Measurements from ENCODE around the gene FAM217B.

Gene FAM217B

DNA sequence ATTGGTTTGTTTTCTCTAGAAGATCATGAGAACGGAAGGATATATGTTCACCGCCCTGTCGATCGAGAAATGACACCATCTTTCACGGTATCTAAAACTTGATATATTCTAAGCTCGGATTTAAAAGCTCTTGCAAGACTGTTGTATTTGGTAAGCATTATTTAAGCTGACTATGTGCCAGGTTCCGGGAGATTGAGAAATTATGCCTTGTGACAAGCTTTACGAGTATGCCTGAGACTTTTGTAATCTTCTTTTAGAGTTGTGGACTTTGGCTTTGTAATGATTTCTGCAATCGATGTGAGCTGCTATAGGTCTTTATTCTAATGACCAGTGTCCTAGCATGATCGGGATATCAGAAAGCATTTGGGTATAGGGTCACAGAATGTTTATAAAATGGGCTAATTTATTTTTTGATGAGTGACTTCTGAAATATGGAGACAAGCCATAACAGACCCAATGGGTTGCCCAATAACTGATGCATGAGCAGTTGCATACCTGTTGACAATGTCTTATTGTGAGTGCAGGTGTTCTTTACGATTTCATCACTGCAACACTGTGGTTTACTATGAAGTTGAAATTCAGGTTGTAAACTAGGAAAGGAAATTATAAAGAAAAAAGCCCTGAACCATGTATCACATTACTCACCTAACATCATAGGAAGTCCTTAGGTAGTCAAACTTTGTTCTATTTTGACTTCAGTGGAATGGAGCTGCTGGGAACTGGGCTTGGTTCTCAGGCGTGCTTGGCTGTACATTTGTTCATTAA lies 32.0 kb downstream of the FAM217B start:
- no peak for DNase-seq (ENCODE audit: low read depth in 1 of 2, low spot score in 1 of 2)

DNA sequence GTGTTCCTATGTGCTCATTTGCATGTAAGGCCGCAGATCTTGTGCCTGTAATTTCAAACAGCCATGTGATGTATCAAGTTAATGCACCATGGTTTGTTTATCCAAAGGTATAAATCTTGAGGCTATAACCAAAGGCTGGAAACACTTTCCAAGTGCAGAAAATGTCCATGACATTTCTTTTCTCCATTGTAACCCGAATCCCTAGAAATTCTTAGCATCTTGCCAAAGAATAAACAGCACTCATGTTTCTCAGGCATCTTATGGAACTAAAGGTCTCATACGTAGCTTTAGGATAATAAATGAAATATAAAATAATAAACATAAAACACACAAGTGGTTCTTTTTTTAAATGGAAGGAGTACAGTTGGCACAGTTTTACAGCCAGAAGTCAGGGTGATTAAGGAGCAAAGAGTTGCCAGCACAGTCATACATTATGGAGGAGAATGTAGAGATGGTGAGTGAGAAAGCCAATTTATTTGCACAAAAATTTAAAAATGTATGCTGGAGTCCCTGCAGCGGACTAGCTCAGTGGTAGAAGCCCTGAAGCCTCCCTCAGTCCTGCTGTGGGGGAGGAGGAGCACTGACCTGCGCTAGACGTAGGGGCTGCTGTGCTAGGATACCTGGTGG lies 36.1 kb downstream of the FAM217B start:
- DNase-seq (ENCODE audit: low read depth in 1 of 2, low spot score in 1 of 2): no peak

DNA sequence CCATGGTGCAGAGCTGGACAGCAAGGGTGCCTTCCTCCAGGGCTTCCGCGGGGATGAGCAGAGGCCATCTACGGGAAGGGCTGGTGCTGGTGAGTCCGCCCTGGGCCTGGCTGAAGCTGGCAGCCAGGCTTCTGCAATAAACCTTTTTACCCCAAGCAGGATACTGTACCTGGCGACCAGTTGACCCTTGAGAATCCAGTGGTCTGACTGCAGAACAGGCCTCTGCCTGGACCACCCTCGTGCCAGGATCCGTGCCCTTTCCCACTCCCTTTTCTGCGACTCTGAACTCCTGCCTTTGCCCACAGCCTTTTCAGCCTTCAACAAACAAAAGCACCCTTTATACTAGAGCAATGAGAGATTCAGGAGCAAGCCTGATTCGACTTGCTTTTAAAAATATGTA lies 36.9 kb downstream of the FAM217B start:
- DNase-seq (ENCODE audit: low read depth in 1 of 2, low spot score in 1 of 2): no peak

DNA sequence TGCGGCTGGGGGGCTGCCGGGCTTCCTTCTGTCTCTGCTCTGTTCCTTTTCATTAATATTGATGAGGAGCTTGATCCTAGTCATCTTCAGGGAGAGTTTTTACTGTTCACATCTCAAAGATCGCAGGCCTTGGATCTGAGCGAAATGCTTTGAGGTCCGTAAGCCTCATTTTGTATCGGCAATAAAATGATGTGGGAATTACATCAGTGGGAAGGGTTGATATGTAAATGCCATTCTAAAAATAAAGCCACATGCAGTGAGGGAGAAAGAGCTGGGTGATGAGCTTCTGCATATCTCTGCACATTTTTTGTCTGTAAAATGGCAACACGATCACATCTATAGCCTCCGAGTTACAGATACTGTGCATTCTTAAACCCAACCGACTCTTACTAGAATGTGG lies 42.9 kb downstream of the FAM217B start:
- DNase-seq (ENCODE audit: low read depth in 1 of 2, low spot score in 1 of 2): no peak

DNA sequence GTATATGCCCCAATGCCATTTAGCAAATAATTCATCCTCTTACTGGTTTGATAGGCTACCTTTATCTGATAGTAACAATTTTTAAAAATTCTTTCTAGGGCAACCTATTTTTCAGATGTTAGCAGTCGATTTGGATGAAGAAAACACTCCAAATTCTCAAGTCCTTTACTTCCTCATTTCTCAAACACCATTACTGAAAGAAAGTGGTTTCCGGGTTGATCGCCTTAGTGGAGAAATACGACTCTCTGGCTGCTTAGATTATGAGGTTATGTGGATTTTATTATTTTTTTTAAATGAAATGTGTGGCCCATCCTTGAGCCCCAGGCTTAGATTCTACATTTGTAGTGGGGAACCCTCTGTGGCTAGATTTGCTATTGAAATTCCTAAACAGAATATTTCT lies 44.4 kb downstream of the FAM217B start:
- no peak for DNase-seq (ENCODE audit: low read depth in 1 of 2, low spot score in 1 of 2)

DNA sequence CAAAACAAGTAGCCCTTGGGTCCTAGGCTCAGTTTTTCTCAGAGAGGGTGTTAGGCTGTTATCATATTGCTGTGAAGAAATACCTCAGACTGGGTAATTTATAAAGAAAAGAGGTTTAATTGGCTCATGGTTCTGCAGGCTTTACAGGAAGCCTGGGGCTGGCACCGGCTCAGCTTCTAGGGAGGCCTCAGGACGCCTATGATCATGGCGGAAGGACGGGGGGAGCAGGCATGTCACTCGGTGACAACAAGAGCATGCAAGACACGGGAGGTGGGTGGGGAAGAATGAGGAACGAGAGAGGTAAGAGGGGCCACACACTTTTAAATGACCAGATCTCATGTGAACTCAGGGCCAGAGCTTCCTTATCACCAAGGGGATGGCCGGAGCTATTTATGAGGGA lies 45.0 kb downstream of the FAM217B start:
- no peak for DNase-seq (ENCODE audit: low read depth in 1 of 2, low spot score in 1 of 2)

DNA sequence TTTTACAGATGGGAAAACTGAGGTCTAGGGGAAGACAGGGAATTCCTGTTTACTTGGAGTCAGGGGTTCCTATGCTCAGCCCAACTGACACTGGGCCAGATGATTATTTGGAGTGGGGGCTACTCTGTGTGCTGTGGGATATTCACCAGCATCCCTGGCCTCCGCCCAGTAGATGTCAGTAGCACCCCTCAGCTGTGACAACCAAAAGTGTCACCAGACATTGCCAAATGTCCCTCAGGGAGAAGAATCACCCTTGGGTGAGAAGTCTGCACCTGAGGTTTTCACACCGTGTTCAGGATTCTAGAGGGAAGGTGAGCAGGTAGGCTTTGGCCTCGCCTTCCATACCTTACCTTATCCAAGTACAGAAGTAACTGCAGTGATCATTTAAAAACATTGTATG lies 45.7 kb downstream of the FAM217B start:
- DNase-seq (ENCODE audit: low read depth in 1 of 2, low spot score in 1 of 2): no peak

DNA sequence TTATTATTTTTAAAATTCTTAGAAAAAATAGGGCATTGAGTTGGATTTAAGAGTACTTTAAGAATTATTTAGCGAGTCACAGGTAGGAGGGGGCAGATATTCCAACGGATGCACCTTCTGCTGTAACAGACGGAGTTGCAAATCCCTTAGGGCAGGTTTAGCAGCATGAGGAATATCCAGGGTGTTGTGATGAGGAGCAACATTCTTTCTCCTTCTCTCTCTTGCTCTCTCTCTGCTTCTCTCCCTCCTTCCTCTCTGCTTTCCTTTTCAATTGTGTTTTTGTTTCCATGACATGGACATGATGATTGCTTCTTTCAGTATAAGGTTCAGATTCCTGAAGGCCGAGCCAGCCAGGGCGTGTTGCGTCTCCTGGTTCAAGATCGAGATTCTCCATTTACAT lies 46.9 kb downstream of the FAM217B start:
- no peak for DNase-seq (ENCODE audit: low read depth in 1 of 2, low spot score in 1 of 2)

DNA sequence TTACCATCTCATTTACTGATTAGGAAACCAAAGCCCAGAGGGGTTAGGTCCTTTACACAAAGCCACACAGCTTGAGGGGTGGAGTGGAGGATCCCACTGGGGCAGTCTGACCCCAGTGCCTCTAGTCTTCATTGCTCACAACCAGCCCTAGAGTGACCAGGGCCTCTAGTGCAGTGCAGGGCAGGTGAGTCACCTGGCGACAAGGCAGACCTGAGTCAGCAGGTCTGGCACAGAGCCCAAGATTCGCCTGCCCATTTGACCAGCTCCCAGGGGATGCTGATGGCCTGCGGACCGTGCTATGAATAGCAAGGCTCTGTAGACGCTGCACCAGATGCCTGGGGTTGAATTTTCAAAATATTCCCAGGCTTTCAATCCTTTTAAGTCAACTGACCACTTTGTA lies 48.0 kb downstream of the FAM217B start:
- DNase-seq (ENCODE audit: low read depth in 1 of 2, low spot score in 1 of 2): no peak

DNA sequence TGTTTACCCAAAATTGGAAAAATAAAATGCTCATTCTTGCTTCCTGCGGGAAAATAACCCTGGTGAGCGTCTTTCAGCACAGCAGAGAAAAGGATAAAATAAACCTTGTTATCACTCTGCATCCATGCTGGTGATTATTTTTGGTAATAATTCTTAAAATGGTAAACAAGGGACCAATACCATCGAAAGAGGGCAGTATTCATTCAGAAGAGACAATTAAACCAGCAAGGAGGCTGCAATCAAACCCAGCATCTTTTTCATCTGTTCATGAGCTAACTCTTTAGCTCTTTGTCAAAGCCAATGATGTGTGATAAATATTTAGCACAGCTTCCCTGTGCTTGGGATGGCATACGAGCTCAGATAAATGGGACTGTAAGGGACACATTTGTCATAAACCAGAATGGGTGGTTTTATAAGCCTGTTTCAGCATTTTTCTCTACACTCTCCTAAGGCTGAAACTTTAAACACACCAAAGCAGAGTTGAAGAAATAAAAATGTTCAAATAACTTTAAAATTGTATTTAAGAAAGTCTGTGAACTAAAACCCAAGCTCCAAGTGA lies 52.4 kb downstream of the FAM217B start:
- DNase-seq (ENCODE audit: low read depth in 1 of 2, low spot score in 1 of 2): no peak

DNA sequence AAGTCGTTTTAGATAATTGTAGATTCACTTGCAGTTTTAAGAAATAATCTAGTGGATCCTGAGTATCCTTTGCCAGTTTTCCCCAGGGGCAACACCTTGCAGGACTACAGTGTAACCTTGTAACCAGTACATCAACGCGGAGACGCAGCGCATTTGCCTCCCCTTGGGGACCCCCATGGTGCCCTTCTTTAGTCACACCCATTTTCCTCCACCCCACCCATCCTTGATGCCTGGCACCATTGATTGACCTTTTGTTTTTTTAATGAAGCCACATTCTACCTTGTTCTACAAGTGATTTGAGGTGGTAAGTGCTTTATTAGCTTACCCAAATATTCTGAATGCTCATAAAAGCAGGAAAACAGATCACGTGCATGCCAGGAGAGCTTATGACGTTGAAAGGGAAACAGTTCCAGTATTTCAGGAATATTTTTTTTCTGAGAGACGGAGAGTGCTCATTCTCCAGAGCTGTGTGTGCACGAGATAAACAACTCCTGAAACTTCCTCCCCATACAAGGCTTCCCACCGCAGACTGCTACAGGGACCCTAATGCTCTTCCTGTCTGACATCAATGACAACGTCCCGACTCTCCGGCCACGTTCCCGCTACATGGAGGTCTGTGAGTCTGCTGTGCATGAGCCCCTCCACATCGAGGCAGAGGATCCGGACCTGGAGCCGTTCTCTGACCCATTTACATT lies 53.7 kb downstream of the FAM217B start:
- no peak for DNase-seq (ENCODE audit: low read depth in 1 of 2, low spot score in 1 of 2)

DNA sequence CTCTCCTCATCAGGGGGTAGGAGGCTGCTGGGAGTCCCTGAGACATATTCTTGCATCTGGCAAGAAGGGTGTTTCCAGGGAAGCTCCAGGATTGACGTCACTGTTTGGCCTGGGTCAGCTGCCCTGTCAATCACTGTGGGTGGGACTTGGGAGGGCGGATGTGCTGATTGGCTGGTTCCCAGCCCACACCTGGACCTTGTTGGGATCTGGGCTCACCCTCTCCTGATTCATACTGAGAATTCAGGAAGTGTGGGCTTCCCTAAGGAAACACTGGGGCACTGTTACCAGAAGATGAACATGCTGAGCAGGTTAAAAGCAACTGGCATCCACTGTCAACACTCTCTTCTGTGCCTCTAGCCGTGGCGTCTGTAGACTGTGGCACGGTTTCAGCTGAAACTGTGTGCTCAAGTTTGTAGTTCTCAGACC lies 54.5 kb downstream of the FAM217B start:
- no peak for DNase-seq (ENCODE audit: low read depth in 1 of 2, low spot score in 1 of 2)

DNA sequence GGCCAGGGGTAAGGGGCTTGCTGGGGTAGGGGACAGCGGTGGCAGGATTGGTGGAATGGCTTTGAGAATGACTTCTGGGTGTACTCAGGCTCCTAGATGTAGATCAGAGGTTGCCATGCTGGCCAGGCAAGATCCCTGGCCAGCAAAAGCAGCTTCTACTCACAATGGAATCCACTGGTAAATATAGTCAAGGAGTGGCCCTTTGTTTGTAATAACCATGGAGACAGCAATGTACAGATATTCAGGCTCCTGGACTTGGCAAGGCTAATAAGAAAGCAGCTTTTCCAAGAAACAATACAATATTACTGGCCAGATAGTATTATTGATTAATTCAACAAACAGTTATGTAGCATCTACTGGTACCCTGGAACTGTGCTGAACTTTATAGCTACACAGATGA lies 55.9 kb downstream of the FAM217B start:
- DNase-seq (ENCODE audit: low read depth in 1 of 2, low spot score in 1 of 2): no peak

DNA sequence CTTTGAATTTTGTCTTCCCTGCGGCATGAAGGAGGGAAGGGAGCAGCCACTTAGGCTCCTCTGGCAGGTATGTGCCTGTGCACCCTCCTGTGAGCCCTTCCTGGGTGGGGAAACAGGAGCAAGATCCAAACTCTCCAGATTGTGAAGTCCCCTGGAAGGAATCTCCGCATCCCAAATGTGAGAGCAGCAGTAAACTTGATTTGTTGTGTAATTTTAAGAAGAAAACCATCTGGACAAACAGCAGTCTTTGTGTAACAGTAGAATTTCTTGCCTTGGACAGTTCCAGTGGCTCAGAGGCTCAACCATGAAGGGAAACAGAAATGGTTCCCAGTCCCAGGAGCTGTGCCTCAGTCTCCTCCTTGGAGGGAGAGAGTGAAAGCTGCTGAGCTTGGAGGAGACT lies 57.7 kb downstream of the FAM217B start:
- no peak for DNase-seq (ENCODE audit: low read depth in 1 of 2, low spot score in 1 of 2)
